Upper lobe of right lung (tissue), 1 donor: ENCODE measurements around the gene MTHFD1L. TPM values are rescaled to one million over a fixed set of nuclear protein-coding genes. Genes with fewer than 3 reads are reported as not detected.

ENCODE experiments used
- ATAC-seq: fragments of 200-7000 bp; cut with Tn5 transposase; one replicate; pipeline ENCODE4 v1.9.1; 2020; ENCODE audit warnings: mild to moderate bottlenecking, moderate library complexity
- DNase-seq: peaks from one replicate; pipeline ENCODE4 v3.0.0-alpha.2; 2020
- H3K27ac ChIP-seq: fragments of 200-600 bp; one replicate; pipeline ENCODE4 v1.8.0; 2022
- H3K27me3 ChIP-seq: fragments of 200-600 bp; one replicate; pipeline ENCODE4 v1.8.0; 2022; ENCODE audit warnings: mild to moderate bottlenecking
- H3K36me3 ChIP-seq: fragments of 200-600 bp; one replicate; pipeline ENCODE4 v1.8.0; 2022
- H3K4me1 ChIP-seq: fragments of 200-600 bp; one replicate; pipeline ENCODE4 v1.8.0; 2022
- H3K4me3 ChIP-seq: fragments of 200-600 bp; one replicate; pipeline ENCODE4 v1.8.0; 2022; ENCODE audit warnings: mild to moderate bottlenecking
- H3K9me3 ChIP-seq: fragments of 200-600 bp; one replicate; pipeline ENCODE4 v1.8.0; 2022
- intact Hi-C: fragments of 100-400 bp; cut with DNase I; formaldehyde crosslinking; loops from one replicate; pipeline ENCODE4 v1.11.0; 2022
- total RNA-seq: library from RNA; stranded (reverse); fragmentation: NEBNext Ultra II Directional; extraction: Animal tissue kit (Norgen Biotek cat#: 25700); gene quantifications from one replicate; pipeline ENCODE4 v1.2.1, GENCODE V29; 2021
- TF ChIP-seq, protein P1 (sequence below): fragments of 200-600 bp; IDR thresholded peaks from one replicate; pipeline ENCODE4 v1.8.0; 2022; ENCODE audit warnings: antibody characterized with exemption
- donor health status: DM: no; HTN: yes; CAD: no; lungs with severe emphysema.

MTHFD1L gene
- total RNA-seq, 1 donor from 2014 or later: 27.9 TPM

DNA sequence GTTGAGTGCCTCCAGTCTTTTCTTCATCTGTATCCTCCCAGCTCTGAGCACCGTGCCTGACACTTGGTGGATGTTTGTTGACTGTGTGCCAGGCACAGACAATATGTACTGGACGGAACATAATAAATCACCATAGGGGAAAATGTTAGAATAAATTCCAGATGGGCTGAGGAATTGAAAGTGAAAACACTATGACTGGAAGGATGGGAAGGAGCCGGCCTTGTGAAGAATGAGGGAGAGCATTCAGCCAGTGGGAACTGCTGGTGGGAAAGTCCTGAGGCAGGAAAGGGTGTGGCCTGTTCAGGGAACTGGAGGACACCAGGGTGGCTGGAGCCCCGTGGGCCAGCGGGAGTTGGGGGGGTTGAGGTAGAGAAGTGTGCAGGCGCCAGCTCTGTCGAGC lies 75.4 kb downstream of the MTHFD1L start:
- no peaks in the 10 kb centered on the region for H3K4me1 ChIP-seq
- DNase-seq (no peak), ATAC-seq (peak; percentile 58)
- TF ChIP-seq, protein P1, sequence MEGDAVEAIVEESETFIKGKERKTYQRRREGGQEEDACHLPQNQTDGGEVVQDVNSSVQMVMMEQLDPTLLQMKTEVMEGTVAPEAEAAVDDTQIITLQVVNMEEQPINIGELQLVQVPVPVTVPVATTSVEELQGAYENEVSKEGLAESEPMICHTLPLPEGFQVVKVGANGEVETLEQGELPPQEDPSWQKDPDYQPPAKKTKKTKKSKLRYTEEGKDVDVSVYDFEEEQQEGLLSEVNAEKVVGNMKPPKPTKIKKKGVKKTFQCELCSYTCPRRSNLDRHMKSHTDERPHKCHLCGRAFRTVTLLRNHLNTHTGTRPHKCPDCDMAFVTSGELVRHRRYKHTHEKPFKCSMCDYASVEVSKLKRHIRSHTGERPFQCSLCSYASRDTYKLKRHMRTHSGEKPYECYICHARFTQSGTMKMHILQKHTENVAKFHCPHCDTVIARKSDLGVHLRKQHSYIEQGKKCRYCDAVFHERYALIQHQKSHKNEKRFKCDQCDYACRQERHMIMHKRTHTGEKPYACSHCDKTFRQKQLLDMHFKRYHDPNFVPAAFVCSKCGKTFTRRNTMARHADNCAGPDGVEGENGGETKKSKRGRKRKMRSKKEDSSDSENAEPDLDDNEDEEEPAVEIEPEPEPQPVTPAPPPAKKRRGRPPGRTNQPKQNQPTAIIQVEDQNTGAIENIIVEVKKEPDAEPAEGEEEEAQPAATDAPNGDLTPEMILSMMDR: no peak
- H3K27me3 ChIP-seq: no peaks in the 10 kb centered on the region
- intact Hi-C loops: loop anchor here (10.0 kb wide), 1 partner anchor 54 kb away; no protein-coding TSS in a partner anchor
- H3K4me3 ChIP-seq: no peak overlapping the region
- no peak overlapping the region for H3K27ac ChIP-seq
- H3K36me3 ChIP-seq: peaks cover 14% of the 10 kb centered on the region
- H3K9me3 ChIP-seq: no peaks in the 10 kb centered on the region

DNA sequence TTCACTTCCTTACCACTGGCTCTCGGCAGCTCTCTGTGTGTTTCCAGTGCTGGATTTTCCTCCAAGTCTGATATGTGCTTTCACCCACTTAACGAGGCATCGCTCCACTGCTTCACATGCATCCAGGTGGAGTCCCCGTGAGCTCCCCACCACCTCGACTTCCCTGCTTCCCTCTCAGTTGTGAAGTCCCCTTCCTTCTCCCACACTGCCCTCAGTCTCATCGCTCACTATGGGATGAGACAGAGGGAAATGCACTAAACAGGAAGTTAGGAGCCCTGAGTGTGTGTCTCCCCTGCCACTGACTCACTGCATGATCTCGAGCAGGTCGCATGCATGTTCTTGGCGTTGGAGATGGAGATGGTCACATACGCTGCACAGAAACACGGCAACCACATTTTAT lies 84.0 kb downstream of the MTHFD1L start:
- Histone ChIP-seq H3K4me3 (no peak overlapping the region), H3K9me3 (no peaks in the 10 kb centered on the region), H3K36me3 (peaks cover 49% of the 10 kb centered on the region), H3K27ac (no peak overlapping the region), H3K27me3 (no peaks in the 10 kb centered on the region), H3K4me1 (no peaks in the 10 kb centered on the region)
- intact Hi-C loops: loop anchor here (10.0 kb wide), 1 partner anchor 45 kb away; no protein-coding TSS in a partner anchor
- ATAC-seq (no peak), DNase-seq (no peak)
- TF ChIP-seq, protein P1: no peak

- DNase-seq: no peak
- Histone ChIP-seq H3K4me3 (no peak overlapping the region), H3K36me3 (peaks cover 37% of the 10 kb centered on the region), H3K27me3 (no peaks in the 10 kb centered on the region), H3K9me3 (no peaks in the 10 kb centered on the region), H3K4me1 (peaks cover under 1% of the 10 kb centered on the region), H3K27ac (no peak overlapping the region)
- ATAC-seq: no peak
- intact Hi-C loops: no loop called here
- TF ChIP-seq, protein P1: no peak
These were observed 88.3 kb downstream of the MTHFD1L start for GRCh38 chr6:150953851-150954250.

- Histone ChIP-seq H3K9me3 (no peaks in the 10 kb centered on the region), H3K27ac (no peak overlapping the region), H3K4me1 (peaks cover 11% of the 10 kb centered on the region), H3K27me3 (no peaks in the 10 kb centered on the region), H3K4me3 (no peak overlapping the region), H3K36me3 (peaks cover 13% of the 10 kb centered on the region)
- TF ChIP-seq, protein P1: no peak
- ATAC-seq (no peak), DNase-seq (no peak)
- intact Hi-C loops: no loop called here
These were observed 93.7 kb downstream of the MTHFD1L start for GRCh38 chr6:150959166-150959565.

GRCh38 chr6:150962436-150962835 lies 96.9 kb downstream of the MTHFD1L start:
- Histone ChIP-seq H3K36me3 (peaks cover 12% of the 10 kb centered on the region), H3K27ac (no peak overlapping the region), H3K27me3 (no peaks in the 10 kb centered on the region), H3K9me3 (no peaks in the 10 kb centered on the region), H3K4me3 (no peak overlapping the region), H3K4me1 (peaks cover 11% of the 10 kb centered on the region)
- intact Hi-C loops: no loop called here
- no peak for ATAC-seq
- no peak for DNase-seq
- TF ChIP-seq, protein P1: no peak

DNA sequence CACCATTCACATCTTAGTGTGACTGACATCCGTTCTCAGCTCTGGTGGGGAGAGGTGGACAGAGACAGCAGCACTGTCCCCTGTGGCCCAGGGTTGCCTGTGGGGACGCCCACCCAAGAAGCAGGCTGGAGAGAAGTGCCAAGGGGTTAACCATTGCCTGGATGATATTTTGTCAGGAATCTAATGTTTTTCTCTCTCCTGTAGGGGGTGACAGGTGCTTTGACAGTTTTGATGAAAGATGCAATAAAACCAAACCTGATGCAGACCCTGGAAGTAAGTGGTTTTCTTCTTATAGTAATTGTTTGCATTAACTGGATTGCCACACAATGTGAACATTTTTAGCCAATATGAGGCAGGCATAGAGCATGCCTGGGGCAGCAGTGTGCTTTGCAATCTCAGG lies 99.3 kb downstream of the MTHFD1L start:
- ATAC-seq: no peak
- H3K27ac ChIP-seq: no peak overlapping the region
- peaks cover 12% of the 10 kb centered on the region for H3K36me3 ChIP-seq
- peaks cover under 1% of the 10 kb centered on the region for H3K4me1 ChIP-seq
- no peaks in the 10 kb centered on the region for H3K9me3 ChIP-seq
- DNase-seq: no peak
- H3K27me3 ChIP-seq: no peaks in the 10 kb centered on the region
- TF ChIP-seq, protein P1: no peak
- no peak overlapping the region for H3K4me3 ChIP-seq
- intact Hi-C loops: no loop called here
